OCI-LY7 (cell line): ENCODE data around the gene NPB. TPM values are rescaled to one million over a fixed set of nuclear protein-coding genes. Genes with fewer than 3 reads are reported as not detected.

Experiments used
- BruUV-seq: library from RNA; stranded (reverse); fragments of 400-500 nt; replicated peaks from 2 replicates; lab custom pipeline; 2021; lab: Mats Ljungman, UMichigan
- CTCF ChIA-PET: fragments of 300-600 bp; sonication (Branson Sonifier 250); formaldehyde crosslinking; loops from one replicate; lab custom pipeline; 2022; ENCODE audit warnings: antibody characterized with exemption; ENCODE audit not compliant: unreplicated experiment; lab: Charles Lee
- POLR2A ChIA-PET: fragments of 300-600 bp; sonication (Branson Sonifier 250); formaldehyde crosslinking; loops from one replicate; lab custom pipeline; 2022; ENCODE audit warnings: antibody characterized with exemption; lab: Charles Lee
- DNase-seq: peaks from one replicate; pipeline ENCODE4 v3.0.0-alpha.2; 2015; ENCODE audit warnings: low spot score
- H2AFZ ChIP-seq: fragments of 200-600 bp; sonication (generic), shearing (Covaris generic); 2 replicates; pipeline ENCODE4 v1.6.1; 2014; ENCODE audit warnings: mild to moderate bottlenecking, antibody characterized with exemption, low read length, moderate library complexity
- H3K27ac ChIP-seq: fragments of 200-600 bp; sonication (generic); 2 replicates; pipeline ENCODE4 v1.5.1; 2014; ENCODE audit warnings: mixed run types, low read depth, mild to moderate bottlenecking, moderate library complexity, low read length, inconsistent platforms; ENCODE audit not compliant: poor library complexity, severe bottlenecking
- H3K36me3 ChIP-seq: fragments of 200-600 bp; sonication (generic); 2 replicates; pipeline ENCODE4 v1.6.1; 2014; ENCODE audit warnings: mild to moderate bottlenecking, antibody characterized with exemption, low read length, moderate library complexity, mixed read lengths; ENCODE audit not compliant: insufficient read depth
- H3K4me1 ChIP-seq: fragments of 200-600 bp; sonication (generic); 2 replicates; pipeline ENCODE4 v1.5.1; 2014; ENCODE audit warnings: mild to moderate bottlenecking, low read length; ENCODE audit not compliant: insufficient read depth, poor library complexity, severe bottlenecking
- H3K4me2 ChIP-seq: fragments of 200-600 bp; sonication (generic); 2 replicates; pipeline ENCODE4 v1.6.1; 2014; ENCODE audit warnings: mild to moderate bottlenecking, low read length
- H3K4me3 ChIP-seq: fragments of 200-600 bp; sonication (generic); 2 replicates; pipeline ENCODE4 v1.5.1; 2014; ENCODE audit warnings: mild to moderate bottlenecking, low read depth, low read length; ENCODE audit not compliant: poor library complexity, severe bottlenecking
- H3K79me2 ChIP-seq: fragments of 200-600 bp; sonication (generic); 2 replicates; pipeline ENCODE4 v1.6.1; 2016; ENCODE audit warnings: low read depth, mild to moderate bottlenecking, low read length, moderate library complexity, mixed read lengths; ENCODE audit not compliant: insufficient read depth
- H3K9me2 ChIP-seq: fragments of 200-600 bp; sonication (generic); 2 replicates; pipeline ENCODE4 v1.6.1; 2016; ENCODE audit warnings: mild to moderate bottlenecking, low read length, mixed read lengths; ENCODE audit not compliant: insufficient read depth
- H3K9me3 ChIP-seq: fragments of 200-600 bp; sonication (generic); 2 replicates; pipeline ENCODE4 v1.6.1; 2014; ENCODE audit warnings: mild to moderate bottlenecking, mixed run types, low read length, mixed read lengths
- H4K20me1 ChIP-seq: fragments of 200-600 bp; sonication (generic); 2 replicates; pipeline ENCODE4 v1.6.1; 2014; ENCODE audit warnings: mild to moderate bottlenecking, antibody characterized with exemption, low read length, moderate library complexity, mixed read lengths; ENCODE audit not compliant: insufficient read depth
- EZH2phosphoT487 ChIP-seq: fragments of 200-600 bp; sonication (generic); IDR thresholded peaks from 2 replicates; pipeline ENCODE4 v1.6.1; 2018; ENCODE audit warnings: low read depth, borderline replicate concordance, mild to moderate bottlenecking, mixed run types, antibody characterized with exemption, low read length, moderate library complexity, mixed read lengths
- intact Hi-C: fragments of 100-400 bp; cut with micrococcal nuclease; formaldehyde crosslinking; loops from one replicate; pipeline ENCODE4 v1.10.0; 2022; ENCODE audit not compliant: unreplicated experiment
- total RNA-seq, 2 experiments: library from RNA; depleted of rRNA in 1 of 2; stranded (reverse); fragments of >200 nt in 1 of 2; shearing (Covaris generic) in 1 of 2; gene quantifications; 2 replicates each; pipeline ENCODE4 v1.2.3, GENCODE V29; 2014 to 2022
- TF ChIP-seq, protein P1 (sequence below): fragments of 200-600 bp; sonication (generic); conservative IDR thresholded peaks from 2 replicates; pipeline ENCODE4 v1.5.1; 2014; ENCODE audit warnings: mild to moderate bottlenecking, antibody characterized with exemption, low read length, moderate library complexity, mixed read lengths

The NPB gene
- total RNA-seq, 2 experiments from 2014 or later = 2.8 to 3.2 TPM

DNA sequence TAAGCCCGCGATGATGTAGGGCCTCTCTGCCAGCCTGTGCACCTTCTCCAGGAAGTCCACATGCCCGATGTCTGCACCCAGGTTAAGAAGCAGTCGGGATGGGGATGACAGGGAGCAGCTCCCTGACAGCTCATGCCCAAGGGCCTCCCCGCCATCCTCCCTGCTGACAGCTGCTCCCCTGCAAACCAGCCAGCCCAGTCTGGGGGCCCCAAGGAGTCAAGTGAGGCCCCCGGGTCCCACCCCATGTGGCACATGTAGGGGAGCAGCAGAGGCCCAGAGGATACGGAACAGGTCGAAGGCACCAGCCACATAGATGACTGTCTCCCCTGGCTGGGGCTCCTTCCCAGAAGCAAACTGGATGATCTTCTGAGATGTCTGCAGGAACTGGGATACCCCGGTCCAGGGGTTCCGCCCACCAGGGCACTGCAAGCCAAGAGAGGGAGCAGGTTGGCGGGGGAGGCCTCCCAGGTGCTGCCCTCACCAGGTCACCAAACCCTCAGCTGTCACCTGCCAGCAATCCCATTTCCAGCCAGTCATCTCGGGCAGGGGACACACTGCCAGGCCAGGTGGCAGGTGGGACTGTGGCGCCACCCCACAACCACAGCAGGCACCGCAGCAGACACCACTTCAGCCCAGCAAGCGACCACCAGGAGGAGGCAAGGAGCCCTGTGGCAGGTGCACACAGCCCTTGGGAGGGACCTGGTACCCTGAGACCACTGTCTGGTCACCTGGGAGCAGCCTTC is 4.6 kb downstream of the NPB start:
- Histone ChIP-seq H3K79me2 (peaks cover 5% of the 10 kb centered on the region; the same call in 1 of the 2 replicates), H3K36me3 (peaks cover 32% of the 10 kb centered on the region; the same call in 1 of the 2 replicates), H3K9me3 (no peaks in the 10 kb centered on the region), H3K4me2 (no peak overlapping the region), H3K27ac (no peak overlapping the region), H3K9me2 (no peaks in the 10 kb centered on the region), H4K20me1 (no peaks in the 10 kb centered on the region; the same call in 1 of the 2 replicates), H3K4me1 (peaks cover 11% of the 10 kb centered on the region), H3K4me3 (no peak overlapping the region), H2AFZ (no peak overlapping the region)
- ChIA-PET POLR2A (no interaction called here), CTCF (no interaction called here)
- no peak for TF ChIP-seq EZH2phosphoT487
- TF ChIP-seq, protein P1, sequence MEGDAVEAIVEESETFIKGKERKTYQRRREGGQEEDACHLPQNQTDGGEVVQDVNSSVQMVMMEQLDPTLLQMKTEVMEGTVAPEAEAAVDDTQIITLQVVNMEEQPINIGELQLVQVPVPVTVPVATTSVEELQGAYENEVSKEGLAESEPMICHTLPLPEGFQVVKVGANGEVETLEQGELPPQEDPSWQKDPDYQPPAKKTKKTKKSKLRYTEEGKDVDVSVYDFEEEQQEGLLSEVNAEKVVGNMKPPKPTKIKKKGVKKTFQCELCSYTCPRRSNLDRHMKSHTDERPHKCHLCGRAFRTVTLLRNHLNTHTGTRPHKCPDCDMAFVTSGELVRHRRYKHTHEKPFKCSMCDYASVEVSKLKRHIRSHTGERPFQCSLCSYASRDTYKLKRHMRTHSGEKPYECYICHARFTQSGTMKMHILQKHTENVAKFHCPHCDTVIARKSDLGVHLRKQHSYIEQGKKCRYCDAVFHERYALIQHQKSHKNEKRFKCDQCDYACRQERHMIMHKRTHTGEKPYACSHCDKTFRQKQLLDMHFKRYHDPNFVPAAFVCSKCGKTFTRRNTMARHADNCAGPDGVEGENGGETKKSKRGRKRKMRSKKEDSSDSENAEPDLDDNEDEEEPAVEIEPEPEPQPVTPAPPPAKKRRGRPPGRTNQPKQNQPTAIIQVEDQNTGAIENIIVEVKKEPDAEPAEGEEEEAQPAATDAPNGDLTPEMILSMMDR = peak; percentile 71
- intact Hi-C loops = no loop called here
- no TSS peak for BruUV-seq
- DNase-seq = peak; percentile 61

DNA sequence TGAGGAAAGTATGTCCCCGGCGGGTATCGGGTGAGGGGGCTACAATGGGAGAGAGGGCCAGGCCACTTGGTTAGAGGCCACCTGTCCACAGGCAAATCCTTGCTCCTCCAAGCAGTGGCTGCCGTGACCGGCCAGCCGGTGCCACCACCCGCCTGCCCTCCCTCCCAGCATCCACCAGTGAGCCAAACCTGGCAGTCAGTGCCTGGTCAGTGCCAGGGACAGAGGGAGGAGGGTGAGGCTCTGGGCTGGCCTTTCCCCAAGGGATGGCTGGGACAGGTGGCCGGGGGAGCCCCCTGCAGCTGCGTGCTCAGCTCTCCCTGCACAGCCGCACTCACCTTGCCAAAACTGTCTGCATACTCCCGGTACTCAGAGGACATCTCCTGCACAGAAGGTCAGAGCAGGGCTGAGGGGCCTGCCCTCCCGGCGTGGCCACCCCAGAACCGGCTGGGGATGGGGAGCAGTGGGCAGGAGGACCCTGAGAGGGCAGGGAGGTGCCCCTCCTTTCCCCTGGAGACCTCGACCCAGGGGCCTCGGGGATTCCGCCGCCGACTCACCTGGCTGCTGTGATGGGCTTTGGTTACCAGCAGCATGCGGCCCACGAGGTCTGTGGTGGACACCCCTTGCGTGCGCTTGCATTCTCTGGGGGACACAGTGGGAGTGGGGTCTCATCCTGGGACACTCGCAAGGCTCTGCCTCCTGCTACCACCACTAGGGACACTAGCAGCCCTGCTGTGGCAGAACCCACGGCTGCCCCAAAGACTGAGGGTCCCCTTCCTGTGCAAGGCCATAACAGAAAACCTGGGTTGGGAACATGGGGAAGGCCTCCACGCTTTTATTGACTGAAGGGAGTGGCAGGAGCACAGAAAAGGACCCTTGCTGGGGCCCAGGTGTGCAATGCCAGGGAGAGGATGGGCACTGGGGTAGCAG is 5.4 kb downstream of the NPB start:
- intact Hi-C loops = no loop called here
- Histone ChIP-seq H2AFZ (no peak overlapping the region), H3K36me3 (peaks cover 40% of the 10 kb centered on the region; the same call in 1 of the 2 replicates), H3K4me1 (peaks cover 15% of the 10 kb centered on the region), H3K79me2 (peaks cover 5% of the 10 kb centered on the region; the same call in 1 of the 2 replicates), H3K9me2 (no peaks in the 10 kb centered on the region), H3K27ac (no peak overlapping the region), H3K9me3 (no peaks in the 10 kb centered on the region), H3K4me3 (no peak overlapping the region), H4K20me1 (no peaks in the 10 kb centered on the region; the same call in 1 of the 2 replicates), H3K4me2 (no peak overlapping the region)
- no peak for DNase-seq
- CTCF ChIA-PET = no interaction called here
- POLR2A ChIA-PET = no interaction called here
- BruUV-seq = no TSS peak
- TF ChIP-seq EZH2phosphoT487 = no peak
- TF ChIP-seq, protein P1 = peak; percentile 44
